ENCODE data around the gene KCNK2. TPM values are rescaled to one million over a fixed set of nuclear protein-coding genes. Genes with fewer than 3 reads are reported as not detected.

KCNK2 gene
- 0.08 to 0.09 TPM (median 0.08 TPM) in 3 of 5 replicates, not detected in the others for total RNA-seq (2022; extraction: Qiagen RNA extraction)

GRCh38 chr1:215082532-215083382 is at the start of gene KCNK2:
Gene KCNK2, plus strand, starts transcription at chr1:215082737. Its CDS starts 649 bp downstream, at chr1:215083386.

